ENCODE measurements around the gene MANF.
A peak's percentile ranks its signal among the peaks of the same experiment; 100 is the strongest.
"Not testable (repeated sequence)": the region's sequence is repeated elsewhere in the genome, so short reads cannot be mapped to it uniquely, and the experiment has no call there.

Gene MANF

DNA sequence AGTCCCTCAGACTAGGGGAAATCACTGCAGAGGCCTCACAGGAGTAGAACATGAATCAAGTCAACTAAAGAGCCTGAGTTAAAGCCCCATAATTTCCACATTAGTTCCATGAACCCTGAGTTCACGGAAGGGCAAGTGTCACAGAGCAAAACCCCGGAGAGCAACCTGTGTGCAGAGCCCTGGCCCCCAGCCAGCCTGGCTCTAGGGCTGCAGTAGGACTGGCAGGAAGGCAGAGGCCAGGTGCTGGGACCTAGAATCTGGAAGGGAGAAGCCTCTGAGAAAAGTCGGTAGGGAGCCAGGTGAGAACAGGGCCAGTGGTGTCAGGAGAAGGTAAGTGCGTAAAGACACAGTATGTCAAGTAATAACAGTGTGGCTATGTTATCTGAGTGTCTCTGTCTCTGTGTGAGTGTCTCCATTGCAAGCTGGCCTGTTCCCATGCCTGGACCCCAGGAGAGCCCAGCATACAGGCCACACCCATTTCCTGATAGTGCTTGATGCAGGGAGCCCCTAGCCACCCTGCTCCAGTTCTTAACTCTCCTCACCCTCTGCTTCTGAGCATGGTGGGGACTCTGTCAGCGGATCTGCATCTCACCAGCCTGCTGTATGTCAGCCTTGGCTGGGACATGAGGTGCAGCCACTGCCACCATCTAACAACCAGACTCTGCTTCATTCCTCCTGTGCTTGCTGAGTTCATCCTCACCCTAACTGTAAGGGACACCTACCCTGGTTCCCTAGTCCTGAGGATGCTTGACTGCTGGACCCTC is 11.3 kb upstream of the MANF start:
- no peak for DNase-seq

DNA sequence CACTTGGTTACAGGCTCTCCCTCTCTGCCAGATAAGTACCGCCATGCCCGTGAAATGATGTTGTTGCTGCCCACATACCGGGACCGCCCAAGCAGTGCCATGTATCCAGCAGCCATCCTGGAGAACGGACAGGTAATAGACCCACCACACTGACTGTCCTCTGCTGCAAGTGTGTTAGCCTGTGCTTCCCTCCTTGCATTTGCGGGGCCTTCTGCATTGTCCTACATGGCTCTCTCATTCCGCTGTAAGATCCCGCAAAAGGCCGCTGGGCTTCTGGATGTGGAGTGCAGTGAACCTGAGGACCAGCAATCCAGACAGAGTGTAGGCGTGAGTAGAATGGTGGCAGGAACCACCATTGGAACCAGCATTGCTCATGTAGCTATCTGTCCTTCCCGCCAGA is 10.6 kb upstream of the MANF start:
- no peak for DNase-seq

DNA sequence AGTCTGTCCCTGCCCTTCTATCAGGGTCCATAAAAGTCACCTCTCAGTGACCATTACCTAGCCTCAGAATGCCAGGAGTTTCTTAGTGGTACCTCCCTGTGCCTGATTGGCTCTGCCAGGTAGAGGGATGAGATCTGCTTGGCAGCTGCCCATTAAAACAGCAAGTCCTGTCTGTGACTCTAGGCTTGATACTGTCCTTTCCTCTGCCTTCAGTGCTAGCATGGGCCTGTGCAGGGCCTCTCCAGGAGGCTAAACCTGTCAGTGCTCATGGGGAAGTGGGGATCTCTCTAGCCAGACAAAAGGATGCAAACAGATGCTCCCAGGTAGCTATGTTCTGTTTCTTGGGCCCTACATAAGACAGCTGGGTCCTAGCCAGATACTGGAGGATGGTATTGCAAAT is 10.0 kb upstream of the MANF start:
- DNase-seq, result no peak

DNA sequence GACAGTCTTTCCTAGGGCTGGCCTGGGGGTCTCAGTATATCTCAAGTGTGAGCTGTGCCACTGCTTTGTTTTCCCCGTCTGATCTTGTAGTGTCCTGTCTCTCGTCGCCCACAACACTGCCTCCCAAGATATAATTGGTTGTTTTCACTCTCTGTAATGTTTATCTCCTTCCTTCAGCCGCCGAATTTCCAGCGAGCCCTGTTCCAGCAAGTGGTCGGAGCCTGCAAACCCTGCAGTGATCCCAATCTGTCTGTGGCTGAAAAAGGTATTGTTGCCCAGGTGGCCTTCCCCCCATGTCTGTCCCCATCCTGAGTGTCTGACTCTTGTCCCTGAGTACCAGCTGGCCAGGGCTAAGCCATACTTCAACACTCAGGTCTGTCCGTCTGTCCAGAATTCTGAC is 9.5 kb upstream of the MANF start:
- DNase-seq, result no peak

DNA sequence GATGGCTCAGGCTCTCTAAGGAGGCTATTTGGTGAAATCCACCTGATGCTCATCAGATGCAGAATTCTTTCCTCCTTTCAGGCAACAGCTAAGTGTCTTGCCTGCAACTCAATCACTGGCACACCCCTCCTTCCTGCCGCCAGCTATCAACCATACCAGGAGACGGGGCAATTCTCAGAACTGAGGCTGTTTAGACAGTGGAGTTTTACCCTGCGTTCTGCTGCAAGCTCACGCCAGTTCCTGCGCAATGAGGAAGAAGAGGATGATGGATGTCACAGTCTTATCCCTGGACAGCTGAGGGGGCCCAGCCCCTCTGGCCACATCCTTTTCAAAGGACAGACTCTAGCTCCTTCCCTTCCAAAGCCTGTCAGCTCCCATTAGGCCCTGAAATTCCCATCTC is 7.0 kb upstream of the MANF start:
- no peak for DNase-seq

DNA sequence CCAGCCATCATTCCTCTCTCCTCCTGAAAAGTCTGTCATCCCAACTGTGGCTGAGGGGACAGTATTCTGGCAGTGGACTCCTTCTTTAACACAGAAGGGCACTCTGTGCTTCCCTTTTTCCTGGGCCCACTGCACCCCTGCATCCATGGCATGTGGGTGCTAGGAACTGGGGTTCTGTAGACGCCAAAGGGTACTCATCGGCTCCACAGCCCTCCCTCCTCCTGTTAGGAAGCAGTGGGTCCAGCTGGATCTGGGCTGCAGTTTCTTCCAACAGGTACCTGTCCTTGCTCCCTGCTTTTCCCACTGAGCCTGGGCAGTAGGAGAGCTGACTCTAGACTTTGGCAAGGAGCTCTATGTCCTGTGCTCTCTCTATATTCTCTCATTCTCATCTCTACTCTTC is 6.4 kb upstream of the MANF start:
- no peak for DNase-seq

DNA sequence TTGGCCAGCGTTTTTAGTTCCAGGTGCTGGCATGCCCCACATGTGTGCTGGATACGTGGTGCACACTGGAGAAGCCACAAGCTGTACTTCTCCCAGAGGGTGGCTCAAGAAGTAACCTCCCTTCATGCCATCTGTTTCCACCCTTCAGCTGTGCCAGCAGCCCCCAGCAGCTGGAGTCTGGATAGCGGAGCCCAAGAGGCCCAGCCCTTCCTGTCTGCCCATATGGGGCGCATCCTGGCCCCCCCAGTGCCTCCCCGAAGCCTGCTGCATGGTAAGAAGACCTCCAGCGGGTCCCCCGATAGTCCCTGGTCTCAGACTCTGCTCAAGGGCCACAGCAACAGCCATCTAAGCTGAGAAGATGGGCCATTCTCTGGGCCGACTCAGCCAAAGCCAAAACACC is 5.8 kb upstream of the MANF start:
- DNase-seq, result no peak

DNA sequence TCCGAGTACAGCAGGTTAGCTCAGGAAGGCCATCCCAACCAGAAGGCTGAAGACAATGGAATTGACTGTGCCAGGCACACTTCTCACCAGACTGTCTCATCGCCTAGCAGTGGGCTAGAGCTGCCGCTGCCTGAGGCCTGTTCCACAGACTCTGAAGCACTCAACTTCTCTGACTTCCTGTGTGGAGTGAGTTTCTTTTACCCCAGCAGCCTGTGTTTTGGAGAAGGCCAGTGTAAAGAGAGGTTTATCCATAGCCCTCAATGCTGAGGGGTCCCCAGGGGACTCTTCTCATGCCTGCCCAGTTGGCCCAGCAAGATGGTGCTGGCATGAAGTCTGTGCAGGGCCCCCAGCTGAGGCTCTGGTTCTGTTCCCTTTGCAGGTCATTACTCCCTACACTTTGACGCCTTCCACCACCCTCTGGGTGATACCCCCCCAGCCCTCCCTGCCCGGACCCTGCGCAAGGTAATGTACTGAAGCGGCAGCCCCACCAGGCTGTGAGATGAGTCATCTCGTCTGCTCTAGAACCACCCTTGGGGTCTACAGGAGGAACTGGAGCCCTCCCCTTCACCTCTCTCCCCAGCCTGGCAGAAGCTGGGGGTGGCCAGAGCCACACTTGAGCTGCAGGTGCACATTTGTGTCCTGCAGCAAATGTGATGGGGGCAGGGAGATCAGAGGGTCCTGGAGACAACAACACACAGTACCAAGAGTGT is 5.2 kb upstream of the MANF start:
- no peak for DNase-seq

DNA sequence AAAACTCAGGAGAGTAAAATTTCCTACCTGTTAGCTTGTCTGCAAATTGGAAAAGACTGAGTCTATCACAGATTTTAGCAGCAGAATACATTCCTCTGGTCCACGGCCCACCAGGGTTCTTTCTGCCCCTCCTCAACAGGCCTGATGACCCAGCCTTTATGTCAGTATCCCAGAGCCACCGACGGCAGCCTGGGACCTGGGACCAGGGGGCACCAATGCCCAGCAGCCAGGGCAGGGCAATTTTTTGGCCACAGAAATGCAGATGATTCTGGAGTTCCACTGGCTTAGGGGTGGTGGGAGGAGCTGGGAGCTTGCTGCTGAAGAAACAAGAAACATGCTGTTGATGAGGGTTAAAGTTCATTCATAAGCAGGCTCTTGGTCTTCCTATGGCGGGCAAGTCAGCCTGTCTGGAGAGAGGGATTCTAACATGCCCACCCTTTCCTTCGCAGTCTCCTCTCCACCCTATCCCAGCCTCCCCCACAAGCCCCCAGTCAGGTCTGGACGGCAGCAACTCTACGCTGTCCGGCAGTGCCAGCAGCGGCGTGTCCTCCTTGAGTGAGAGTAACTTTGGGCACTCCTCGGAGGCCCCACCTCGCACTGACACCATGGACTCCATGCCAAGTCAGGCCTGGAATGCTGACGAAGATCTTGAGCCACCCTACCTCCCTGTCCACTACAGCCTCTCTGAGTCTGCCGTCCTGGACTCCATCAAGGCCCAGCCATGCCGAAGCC is 4.3 kb upstream of the MANF start:
- no peak for DNase-seq

DNA sequence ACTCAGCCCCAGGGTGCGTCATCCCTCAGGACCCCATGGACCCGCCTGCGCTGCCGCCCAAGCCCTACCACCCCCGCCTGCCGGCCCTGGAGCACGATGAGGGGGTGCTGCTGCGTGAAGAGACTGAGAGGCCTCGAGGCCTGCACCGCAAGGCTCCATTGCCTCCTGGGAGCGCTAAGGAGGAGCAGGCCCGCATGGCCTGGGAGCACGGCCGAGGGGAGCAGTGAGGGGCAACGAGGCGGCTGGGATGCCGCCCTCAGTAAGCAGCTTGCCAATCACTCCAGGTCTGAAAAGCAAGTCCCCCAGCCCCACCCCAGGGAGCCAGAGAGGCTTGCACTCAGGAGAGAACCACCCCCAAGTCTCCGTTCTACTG is 3.8 kb upstream of the MANF start:
- DNase-seq, result no peak

DNA sequence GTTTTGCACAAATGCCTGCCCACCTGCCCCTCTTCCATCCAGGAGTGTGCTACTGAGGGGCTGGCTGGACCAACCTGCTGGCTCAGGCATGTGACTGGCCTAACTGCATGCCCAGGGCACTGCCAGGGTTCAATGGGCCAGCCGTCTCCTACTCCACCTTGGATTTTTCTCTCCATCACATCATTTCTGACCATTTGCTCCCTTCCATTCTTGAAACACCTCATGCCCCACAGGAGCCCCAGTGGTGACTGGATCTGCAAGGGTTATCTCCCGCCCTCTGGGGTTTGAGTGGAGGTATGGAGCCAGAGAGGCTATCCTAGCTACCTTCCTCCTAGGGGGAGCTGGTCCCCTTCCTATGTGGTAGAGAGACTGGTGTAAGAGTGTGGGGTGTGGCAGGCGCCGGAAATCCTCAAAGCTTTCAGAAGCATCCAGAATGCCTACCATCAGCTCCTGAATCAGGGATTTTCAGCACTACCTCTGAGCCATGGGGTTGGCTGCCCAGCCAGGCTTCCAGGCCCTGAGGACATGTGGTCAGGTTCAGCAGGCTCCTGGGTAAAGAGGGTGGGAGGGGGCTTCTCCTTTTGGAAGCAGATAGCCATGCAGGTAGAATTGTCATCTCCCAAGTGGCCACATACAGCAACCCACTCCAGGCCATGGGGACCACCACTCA is 2.9 kb upstream of the MANF start:
- no peak for DNase-seq

DNA sequence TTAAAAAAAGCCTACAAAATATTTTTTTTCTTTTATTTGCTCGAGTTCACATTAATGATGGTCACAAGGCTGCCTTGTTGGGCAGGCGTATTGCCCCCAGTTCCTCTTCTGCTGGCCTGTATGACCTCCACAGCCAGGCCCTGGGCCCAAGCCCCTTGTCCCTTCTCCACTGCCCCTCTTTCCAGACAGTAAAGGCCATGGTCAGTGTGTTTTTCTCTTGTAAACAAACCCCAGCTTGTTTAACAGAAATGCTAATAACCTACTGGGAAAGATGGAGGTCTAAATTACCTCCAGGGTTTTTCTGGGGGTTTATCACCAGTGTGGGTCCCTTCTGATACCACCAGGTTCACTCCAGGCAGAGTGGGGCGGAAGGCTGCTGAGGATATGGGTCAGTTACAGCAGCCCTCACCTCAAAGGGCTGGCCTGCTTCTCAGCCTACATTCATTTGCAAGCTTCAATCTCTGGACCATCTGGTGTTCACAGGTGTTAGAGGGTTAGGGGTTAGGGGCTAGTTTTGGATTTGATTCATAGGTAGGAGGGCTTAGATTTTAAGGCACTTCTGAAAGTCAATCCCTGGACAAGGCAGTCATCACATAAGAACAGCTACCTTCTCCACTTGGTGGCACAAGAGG is 2.0 kb upstream of the MANF start:
- DNase-seq, result no peak

DNA sequence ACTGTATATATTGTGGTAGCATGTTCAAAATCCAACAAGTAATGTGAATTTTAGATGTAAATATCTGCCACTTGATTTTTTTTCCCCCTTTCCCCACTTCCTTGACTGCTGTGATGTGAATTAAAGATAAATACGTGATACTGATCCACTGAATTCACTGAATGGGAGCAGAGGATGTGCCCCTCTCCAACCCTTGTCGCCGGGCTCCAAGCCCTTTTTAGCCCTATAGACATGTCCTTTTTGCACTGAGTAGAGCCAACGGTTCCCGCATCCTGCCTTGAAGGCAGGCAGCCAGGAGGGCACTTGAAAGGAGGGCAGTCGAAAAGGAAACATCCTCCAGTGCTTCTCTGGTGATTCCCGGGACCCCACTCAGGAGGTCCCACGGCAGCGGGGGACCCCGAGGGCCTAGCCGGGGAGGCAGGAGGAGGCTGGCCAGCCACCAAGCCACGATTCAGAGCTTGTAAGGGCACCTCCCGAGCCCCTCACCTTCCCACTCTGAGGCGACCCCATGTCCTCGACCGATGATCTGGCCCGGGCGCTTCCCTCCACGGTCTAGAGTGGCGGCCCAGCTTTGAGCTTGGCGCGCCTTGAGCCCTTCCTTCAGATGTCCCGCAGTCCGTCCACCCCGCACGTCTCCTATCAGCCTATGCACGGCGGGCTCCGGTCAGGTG is 901 bp upstream of the MANF start:
- no peak for DNase-seq

DNA sequence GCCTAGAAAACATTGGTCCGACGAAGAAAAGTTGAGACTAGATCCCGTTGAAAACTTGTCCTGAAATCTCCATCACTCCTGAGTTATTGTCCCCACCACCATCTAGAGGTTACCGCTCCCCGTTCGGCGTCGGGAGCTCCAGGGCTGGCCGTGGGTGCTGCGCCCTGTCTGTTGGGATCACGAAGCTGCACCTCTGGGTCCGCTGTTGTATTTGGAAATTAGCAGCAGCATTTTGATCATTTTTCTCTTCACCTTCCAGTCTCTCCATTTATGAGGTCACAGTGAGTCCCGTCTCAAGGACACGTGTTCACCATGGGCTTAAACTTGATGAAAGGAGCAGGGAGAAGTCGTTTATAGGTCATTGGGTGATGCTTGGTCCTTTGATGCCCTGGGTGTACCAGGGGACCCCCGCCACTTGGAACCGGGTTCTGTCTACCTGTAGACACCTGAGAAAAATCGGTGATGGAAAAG is 565 bp downstream of the MANF start:
- DNase-seq, result peak; percentile 28

DNA sequence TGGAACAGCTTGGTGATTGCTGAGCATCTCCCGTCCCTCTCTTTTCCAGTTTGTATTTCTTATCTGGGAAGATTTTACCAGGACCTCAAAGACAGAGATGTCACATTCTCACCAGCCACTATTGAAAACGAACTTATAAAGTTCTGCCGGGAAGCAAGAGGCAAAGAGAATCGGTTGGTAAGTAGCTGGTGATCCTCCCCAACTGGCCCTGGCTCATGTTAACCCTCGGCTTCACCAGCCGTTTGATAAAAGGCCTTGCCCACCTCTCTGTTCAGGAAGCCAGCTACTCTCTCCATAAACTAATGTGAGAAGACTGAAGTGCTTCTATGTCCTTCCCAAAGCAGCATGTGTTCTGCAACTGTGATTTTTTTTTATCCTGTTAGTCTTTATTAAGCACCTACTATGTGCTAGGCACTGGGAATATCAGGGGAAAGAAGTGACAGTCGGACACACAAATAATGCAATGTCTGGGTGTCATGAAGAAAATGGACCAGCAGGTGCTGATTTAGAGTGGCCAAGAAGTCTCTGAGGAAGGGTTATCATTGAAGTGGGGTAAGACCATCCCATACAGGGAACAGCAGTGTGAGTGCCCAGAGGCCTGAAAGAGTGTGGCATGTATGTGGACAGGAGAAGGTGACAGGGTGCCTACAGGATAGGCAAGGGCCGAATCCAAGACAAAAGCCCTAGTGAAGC is 1.2 kb downstream of the MANF start:
- no peak for DNase-seq

DNA sequence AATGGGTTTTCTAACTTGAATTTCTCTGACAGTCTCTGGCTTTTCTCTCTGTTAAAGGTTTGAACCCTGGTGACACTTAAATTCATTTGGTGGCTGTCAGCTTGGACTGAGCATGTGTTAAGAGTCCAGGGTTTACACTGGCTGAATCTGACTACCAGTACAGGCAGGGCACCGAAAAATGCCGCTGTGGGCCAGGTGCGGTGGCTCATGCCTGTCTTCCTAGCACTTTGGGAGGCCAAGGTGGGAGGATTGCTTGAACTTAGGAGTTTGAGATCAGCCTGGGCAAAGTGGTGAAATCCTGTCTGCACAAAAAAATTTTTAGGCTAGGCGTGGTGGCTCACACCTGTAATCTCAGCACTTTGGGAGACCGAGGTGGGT is 1.8 kb downstream of the MANF start:
- DNase-seq, result no peak

DNA sequence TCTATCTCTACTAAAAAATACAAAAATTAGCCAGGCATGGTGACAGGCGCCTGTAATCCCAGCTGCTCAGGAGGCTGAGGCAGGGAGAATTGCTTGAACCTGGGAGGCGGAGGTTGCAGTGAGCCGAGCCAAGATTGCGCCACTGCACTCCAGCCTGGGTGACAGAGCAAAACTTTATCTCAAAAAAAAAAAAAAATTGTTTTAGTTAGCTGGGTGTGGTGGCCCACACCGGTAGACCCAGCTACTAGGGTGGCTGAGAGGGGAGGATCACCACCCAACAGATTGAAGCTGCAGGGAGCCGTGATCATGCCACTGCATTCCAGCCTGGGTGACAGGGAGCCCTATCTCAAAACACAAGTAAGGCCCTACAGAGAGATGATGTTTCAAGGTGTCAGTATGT is 2.2 kb downstream of the MANF start:
- not testable (repeated sequence) for DNase-seq

DNA sequence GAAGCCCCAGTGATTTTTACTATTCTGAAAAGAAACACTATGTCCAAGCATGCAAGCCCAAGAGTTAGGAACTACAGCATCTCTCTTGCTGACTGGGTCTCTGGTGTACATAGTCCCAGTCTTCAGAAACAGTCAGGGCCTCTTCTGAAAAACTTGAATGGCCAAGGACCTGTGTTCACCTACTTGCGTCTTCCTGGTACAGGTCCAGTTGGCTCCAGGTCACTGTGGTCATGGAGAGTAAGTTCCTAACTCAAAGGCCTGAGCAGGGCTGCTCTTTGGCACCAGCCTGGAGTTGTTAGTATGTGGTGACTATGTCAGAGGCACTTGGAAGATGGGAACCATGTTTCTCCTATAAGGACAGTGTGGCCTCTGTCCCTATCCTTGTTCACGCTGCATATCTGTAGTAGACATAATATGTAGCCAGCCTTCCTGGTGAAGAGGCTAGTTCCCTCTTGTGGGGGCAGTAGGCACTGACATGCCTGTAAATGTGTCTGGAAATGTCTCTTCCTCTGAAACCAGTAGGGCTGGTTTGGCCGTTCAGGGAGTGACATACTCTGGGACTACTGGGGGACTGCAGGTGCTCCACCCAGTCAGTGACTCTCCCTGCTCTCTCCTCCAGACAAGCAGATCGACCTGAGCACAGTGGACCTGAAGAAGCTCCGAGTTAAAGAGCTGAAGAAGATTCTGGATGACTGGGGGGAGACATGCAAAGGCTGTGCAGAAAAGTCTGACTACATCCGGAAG is 3.4 kb downstream of the MANF start:
- DNase-seq, result no peak

DNA sequence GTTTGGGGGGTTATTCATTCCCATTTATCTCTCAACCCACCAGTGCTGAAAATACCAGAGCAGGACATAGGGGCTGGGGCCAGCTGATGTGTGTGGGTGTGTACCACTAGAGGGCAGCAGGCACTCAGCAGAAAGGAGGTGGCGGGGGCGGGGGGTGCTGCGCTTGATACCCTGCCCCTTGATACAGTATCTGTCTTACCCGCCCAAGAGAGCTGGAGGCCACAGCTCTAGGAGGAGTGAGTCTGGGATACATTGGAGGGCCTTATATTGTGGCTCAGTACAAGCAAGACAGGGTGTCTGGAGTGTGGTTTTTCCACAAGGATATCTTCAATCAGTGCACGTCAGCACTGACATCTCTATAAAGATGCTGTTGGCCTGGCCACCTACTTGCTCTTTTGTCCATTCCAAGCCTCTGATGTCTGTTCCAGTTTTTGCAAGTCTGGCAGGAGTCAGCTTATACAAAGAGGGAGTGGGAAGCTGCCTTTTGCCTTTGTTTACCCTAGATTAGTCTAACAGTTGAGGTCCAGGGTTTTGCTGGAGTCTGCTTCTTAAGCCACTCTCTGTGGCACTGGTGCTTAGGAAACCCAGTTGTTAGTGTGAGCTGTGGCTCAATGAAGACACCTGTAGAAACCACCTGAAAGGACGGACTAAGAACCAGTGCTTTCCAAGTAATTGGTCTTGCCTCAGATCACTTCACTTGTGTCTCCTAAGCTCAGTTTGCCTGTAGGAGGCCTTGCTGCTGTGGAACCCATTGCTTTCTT is 4.5 kb downstream of the MANF start:
- peak; percentile 51 for DNase-seq

Measured in central memory CD4-positive, alpha-beta T cell (primary cell).